AG04450 (cell line): Measurements from ENCODE around the gene CD164L2. TPM values are rescaled to one million over a fixed set of nuclear protein-coding genes. Genes with fewer than 3 reads are reported as not detected.
A peak's percentile ranks its signal among the peaks of the same experiment; 100 is the strongest.

Experiments used
- CTCF ChIA-PET: fragments of 300-600, 350-600 bp; formaldehyde crosslinking; extraction: SDS; loops from one replicate; lab custom pipeline; 2022; ENCODE audit warnings: antibody characterized with exemption, inconsistent platforms; lab: Charles Lee
- POLR2A ChIA-PET: fragments of 350-600 bp; formaldehyde crosslinking; extraction: SDS; loops from one replicate; lab custom pipeline; 2021; ENCODE audit warnings: antibody characterized with exemption, inconsistent platforms; lab: Yijun Ruan, JAX
- DNase-seq: peaks from one replicate; pipeline ENCODE4 v3.0.0-alpha.2; 2011; ENCODE audit warnings: low read depth, low spot score
- H3K27ac ChIP-seq: one replicate; pipeline ENCODE4 v1.5.1; 2012; ENCODE audit warnings: low read depth, low read length, control low read depth
- H3K27me3 ChIP-seq: one replicate; pipeline ENCODE4 v1.6.0; 2012; ENCODE audit warnings: low read length; ENCODE audit not compliant: control insufficient read depth, insufficient read depth
- H3K4me3 ChIP-seq: 2 replicates; pipeline ENCODE4 v1.5.1; 2011; ENCODE audit warnings: mild to moderate bottlenecking, low read depth, low read length, control low read depth
- H3K9me3 ChIP-seq: 2 replicates; pipeline ENCODE4 v1.5.1; 2012; ENCODE audit warnings: low read length; ENCODE audit not compliant: control insufficient read depth, insufficient read depth
- polyA plus RNA-seq: library from polyadenylated mRNA; depleted of rRNA; stranded (reverse); fragments of >200 nt; gene quantifications from 2 replicates; pipeline ENCODE4 v1.2.3, GENCODE V29; 2011
- TF ChIP-seq, protein P1 (sequence below): IDR thresholded peaks from 2 replicates; pipeline ENCODE4 v1.5.1; 2011; ENCODE audit warnings: low read depth, low read length, control low read depth, inconsistent platforms

Gene CD164L2
- polyA plus RNA-seq, 1 experiment: not detected

- POLR2A ChIA-PET: interaction anchor here (1.0 to 1.1 kb wide), 2 partner anchors 10 to 43 kb away, joined by 5 read pairs; no protein-coding TSS in a partner anchor
- no peaks in the 10 kb centered on the region; the same call in 1 of the 2 replicates for H3K9me3 ChIP-seq
Observed at GRCh38 chr1:27342391-27342777, 40.7 kb downstream of the CD164L2 start.

DNA sequence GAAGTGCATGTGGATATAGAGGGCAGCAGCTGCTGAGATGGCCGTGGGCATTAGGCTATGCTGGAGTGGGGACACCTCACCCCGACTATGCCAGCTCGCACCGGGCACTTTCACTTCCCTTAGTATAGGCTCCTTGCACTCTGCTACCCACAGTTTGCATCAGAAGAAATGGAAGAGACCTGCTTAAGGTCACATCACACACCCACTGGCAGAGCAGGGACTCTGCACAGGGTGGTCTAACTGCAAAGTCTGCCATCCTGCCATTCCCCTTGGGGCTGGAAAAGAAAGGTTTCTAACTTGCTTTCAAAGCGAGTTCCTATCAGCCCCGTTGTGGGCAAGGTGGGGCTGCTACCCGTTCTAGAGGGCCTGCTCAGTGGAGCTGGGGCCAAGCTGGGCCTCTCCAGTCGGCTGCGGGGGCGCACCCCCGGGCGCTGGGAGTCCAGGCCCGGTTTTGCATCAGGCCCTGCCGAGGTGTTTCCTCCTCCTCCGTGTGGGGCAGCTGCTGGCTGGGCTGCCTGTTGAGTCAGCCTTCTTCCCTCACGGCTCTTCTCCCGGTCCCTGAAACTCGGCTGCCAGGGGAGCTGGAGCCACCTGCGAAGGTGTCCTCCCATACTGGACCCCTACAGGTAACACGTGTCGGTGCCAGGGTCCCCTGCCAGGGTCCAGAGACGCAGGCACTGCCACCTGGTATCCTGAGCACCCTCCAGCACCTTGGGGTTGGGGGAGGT lies 41.4 kb downstream of the CD164L2 start, which contains the start of gene SYTL1:
SYTL1 (plus strand) TSS at position 498 of the 728 bp plus-strand sequence. CDS start 3,313 bp downstream, outside the sequence.
- CTCF ChIA-PET: interaction anchor here (1.6 to 1.7 kb wide), 2 partner anchors 9 to 16 kb away, joined by 7 read pairs; no protein-coding TSS in a partner anchor
- TF ChIP-seq, protein P1, sequence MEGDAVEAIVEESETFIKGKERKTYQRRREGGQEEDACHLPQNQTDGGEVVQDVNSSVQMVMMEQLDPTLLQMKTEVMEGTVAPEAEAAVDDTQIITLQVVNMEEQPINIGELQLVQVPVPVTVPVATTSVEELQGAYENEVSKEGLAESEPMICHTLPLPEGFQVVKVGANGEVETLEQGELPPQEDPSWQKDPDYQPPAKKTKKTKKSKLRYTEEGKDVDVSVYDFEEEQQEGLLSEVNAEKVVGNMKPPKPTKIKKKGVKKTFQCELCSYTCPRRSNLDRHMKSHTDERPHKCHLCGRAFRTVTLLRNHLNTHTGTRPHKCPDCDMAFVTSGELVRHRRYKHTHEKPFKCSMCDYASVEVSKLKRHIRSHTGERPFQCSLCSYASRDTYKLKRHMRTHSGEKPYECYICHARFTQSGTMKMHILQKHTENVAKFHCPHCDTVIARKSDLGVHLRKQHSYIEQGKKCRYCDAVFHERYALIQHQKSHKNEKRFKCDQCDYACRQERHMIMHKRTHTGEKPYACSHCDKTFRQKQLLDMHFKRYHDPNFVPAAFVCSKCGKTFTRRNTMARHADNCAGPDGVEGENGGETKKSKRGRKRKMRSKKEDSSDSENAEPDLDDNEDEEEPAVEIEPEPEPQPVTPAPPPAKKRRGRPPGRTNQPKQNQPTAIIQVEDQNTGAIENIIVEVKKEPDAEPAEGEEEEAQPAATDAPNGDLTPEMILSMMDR: no peak
- H3K27me3 ChIP-seq: no peaks in the 10 kb centered on the region
- no peaks in the 10 kb centered on the region; the same call in 1 of the 2 replicates for H3K9me3 ChIP-seq
- POLR2A ChIA-PET: interaction anchor here (1.0 to 1.1 kb wide), 2 partner anchors 10 to 42 kb away, joined by 5 read pairs; no protein-coding TSS in a partner anchor
- DNase-seq: no peak
- peak within 1 kb of the TSS; percentile 31 for H3K27ac ChIP-seq
- H3K4me3 ChIP-seq: peak within 1 kb of the TSS; percentile 40

More at GRCh38 chr1:27342391-27342777, 40.7 kb downstream of the CD164L2 start:
- Histone ChIP-seq H3K27me3 (no peaks in the 10 kb centered on the region), H3K27ac (no peak overlapping the region), H3K4me3 (no peak overlapping the region)
- CTCF ChIA-PET: interaction anchor here (1.6 to 1.7 kb wide), 2 partner anchors 10 to 15 kb away, joined by 7 read pairs; no protein-coding TSS in a partner anchor
- DNase-seq: no peak
- TF ChIP-seq, protein P1: no peak

- ChIA-PET POLR2A (no interaction called here), CTCF (interaction anchor here (1.1 kb wide), 1 partner anchor 38 kb away, joined by 3 read pairs; no protein-coding TSS in a partner anchor)
- DNase-seq: no peak
Observed at GRCh38 chr1:27339213-27339612, 43.9 kb downstream of the CD164L2 start.

GRCh38 chr1:27338751-27339150 lies 44.4 kb downstream of the CD164L2 start:
- Histone ChIP-seq H3K4me3 (no peak overlapping the region), H3K9me3 (no peaks in the 10 kb centered on the region; the same call in 1 of the 2 replicates), H3K27me3 (no peaks in the 10 kb centered on the region), H3K27ac (no peak overlapping the region)
- TF ChIP-seq, protein P1: no peak
- CTCF ChIA-PET: interaction anchor here (0.6 to 1.1 kb wide), 2 partner anchors 8 to 37 kb away, joined by 3 to 4 read pairs; no protein-coding TSS in a partner anchor
- no peak for DNase-seq
- POLR2A ChIA-PET: no interaction called here

More at GRCh38 chr1:27339213-27339612, 43.9 kb downstream of the CD164L2 start:
- TF ChIP-seq, protein P1: no peak
- no peaks in the 10 kb centered on the region; the same call in 1 of the 2 replicates for H3K9me3 ChIP-seq
- no peaks in the 10 kb centered on the region for H3K27me3 ChIP-seq
- H3K27ac ChIP-seq: no peak overlapping the region
- H3K4me3 ChIP-seq: no peak overlapping the region
